ENCODE results near the gene TOP1.
"Not testable (repeated sequence)": the region's sequence is repeated elsewhere in the genome, so short reads cannot be mapped to it uniquely, and the experiment has no call there.

Gene TOP1

GRCh38 chr20:41028359-41029149, at the start of gene TOP1:
TSS of gene TOP1 (plus strand) at chr20:41028822. CDS start at chr20:41029068, 246 bp downstream.
- peak; percentile 92 for DNase-seq

- DNase-seq, result no peak
Observed at GRCh38 chr20:40979247-40979646, 49.4 kb upstream of the TOP1 start.

- DNase-seq, result no peak
Observed at GRCh38 chr20:40980106-40980827, 48.4 kb upstream of the TOP1 start.

GRCh38 chr20:40980828-40981310, 47.8 kb upstream of the TOP1 start:
- no peak for DNase-seq

- DNase-seq, result no peak
Observed at GRCh38 chr20:40982415-40983145, 46.0 kb upstream of the TOP1 start.

- DNase-seq, result no peak
Observed at GRCh38 chr20:40983898-40984297, 44.7 kb upstream of the TOP1 start.

- no peak for DNase-seq
Observed at GRCh38 chr20:40984496-40984895, 44.1 kb upstream of the TOP1 start.

GRCh38 chr20:40986774-40987173, 41.8 kb upstream of the TOP1 start:
- no peak for DNase-seq

- no peak for DNase-seq
Observed at GRCh38 chr20:40990542-40991120, 38.0 kb upstream of the TOP1 start.

- DNase-seq, result no peak
Observed at GRCh38 chr20:40991181-40991889, 37.3 kb upstream of the TOP1 start.

- no peak for DNase-seq
Observed at GRCh38 chr20:40992349-40993113, 36.1 kb upstream of the TOP1 start.

GRCh38 chr20:40993794-40994540, 34.7 kb upstream of the TOP1 start:
- DNase-seq, result no peak

GRCh38 chr20:40996326-40996725, 32.3 kb upstream of the TOP1 start:
- DNase-seq, result no peak

- DNase-seq, result no peak
Observed at GRCh38 chr20:40997116-40997515, 31.5 kb upstream of the TOP1 start.

- no peak for DNase-seq
Observed at GRCh38 chr20:40999841-41000240, 28.8 kb upstream of the TOP1 start.

- no peak for DNase-seq
Observed at GRCh38 chr20:41000628-41001027, 28.0 kb upstream of the TOP1 start.

- no peak for DNase-seq
Observed at GRCh38 chr20:41001497-41001896, 27.1 kb upstream of the TOP1 start.

- no peak for DNase-seq
Observed at GRCh38 chr20:41002842-41003142, 25.8 kb upstream of the TOP1 start.

- no peak for DNase-seq
Observed at GRCh38 chr20:41003143-41003935, 25.3 kb upstream of the TOP1 start.

- not testable (repeated sequence) for DNase-seq
Observed at GRCh38 chr20:41003936-41004294, 24.7 kb upstream of the TOP1 start.
